ENCODE measurements around the gene OGFOD1. TPM values are rescaled to one million over a fixed set of nuclear protein-coding genes. Genes with fewer than 3 reads are reported as not detected.
A peak's percentile ranks its signal among the peaks of the same experiment; 100 is the strongest.

The OGFOD1 gene
- total RNA-seq, 1 donor from 2014 or later = 55.4 TPM

DNA sequence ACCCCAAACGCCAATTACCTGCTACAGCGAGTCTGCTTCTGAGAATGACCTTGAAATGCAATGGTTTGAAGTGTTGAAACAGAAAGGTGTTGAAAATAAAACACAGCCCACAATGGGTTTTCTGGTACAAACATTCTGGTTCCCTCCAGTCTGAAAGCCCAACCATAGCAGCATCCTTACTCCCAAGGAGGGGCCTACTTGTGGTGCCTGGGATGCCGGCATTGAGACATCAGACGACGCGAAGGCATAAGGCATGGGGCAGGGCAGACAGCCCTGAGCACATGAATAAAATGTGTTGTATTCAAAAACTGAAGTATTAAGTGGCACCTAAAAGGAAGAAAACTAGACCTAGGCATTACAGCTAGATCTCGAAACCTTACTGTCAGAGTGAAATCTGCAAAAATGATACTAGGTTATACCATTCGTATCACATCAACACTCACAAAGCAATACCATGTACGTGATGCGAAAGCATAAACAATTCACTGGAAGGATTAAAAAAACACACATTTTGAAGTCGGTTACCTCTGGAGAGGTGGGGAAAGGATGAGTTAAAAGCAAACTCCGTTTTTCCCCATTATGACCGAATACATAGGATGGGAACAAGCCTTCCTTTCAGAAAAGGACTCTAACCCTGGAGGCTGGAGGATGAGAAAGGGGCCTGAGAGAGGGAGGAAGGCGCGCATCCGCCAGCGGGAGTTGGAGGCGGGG is 924 bp upstream of the OGFOD1 start:
- no peak for DNase-seq (ENCODE audit: low read depth, low spot score)
- peak overlapping the region; percentile 94 for H3K27ac Mint-ChIP-seq (ENCODE audit: unreplicated experiment)
- peak overlapping the region; percentile 95 for H3K4me3 Mint-ChIP-seq
- TF ChIP-seq, protein P1, sequence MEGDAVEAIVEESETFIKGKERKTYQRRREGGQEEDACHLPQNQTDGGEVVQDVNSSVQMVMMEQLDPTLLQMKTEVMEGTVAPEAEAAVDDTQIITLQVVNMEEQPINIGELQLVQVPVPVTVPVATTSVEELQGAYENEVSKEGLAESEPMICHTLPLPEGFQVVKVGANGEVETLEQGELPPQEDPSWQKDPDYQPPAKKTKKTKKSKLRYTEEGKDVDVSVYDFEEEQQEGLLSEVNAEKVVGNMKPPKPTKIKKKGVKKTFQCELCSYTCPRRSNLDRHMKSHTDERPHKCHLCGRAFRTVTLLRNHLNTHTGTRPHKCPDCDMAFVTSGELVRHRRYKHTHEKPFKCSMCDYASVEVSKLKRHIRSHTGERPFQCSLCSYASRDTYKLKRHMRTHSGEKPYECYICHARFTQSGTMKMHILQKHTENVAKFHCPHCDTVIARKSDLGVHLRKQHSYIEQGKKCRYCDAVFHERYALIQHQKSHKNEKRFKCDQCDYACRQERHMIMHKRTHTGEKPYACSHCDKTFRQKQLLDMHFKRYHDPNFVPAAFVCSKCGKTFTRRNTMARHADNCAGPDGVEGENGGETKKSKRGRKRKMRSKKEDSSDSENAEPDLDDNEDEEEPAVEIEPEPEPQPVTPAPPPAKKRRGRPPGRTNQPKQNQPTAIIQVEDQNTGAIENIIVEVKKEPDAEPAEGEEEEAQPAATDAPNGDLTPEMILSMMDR (conservative IDR thresholded peaks at IDR 0.05) = no peak
- no peaks in the 10 kb centered on the region for H3K27me3 Mint-ChIP-seq (ENCODE audit: low read depth)
- H3K9me3 Mint-ChIP-seq = no peaks in the 10 kb centered on the region
- peaks cover 47% of the 10 kb centered on the region for H3K4me1 Mint-ChIP-seq
- peaks cover 7% of the 10 kb centered on the region for H3K36me3 Mint-ChIP-seq (ENCODE audit: low read depth)

DNA sequence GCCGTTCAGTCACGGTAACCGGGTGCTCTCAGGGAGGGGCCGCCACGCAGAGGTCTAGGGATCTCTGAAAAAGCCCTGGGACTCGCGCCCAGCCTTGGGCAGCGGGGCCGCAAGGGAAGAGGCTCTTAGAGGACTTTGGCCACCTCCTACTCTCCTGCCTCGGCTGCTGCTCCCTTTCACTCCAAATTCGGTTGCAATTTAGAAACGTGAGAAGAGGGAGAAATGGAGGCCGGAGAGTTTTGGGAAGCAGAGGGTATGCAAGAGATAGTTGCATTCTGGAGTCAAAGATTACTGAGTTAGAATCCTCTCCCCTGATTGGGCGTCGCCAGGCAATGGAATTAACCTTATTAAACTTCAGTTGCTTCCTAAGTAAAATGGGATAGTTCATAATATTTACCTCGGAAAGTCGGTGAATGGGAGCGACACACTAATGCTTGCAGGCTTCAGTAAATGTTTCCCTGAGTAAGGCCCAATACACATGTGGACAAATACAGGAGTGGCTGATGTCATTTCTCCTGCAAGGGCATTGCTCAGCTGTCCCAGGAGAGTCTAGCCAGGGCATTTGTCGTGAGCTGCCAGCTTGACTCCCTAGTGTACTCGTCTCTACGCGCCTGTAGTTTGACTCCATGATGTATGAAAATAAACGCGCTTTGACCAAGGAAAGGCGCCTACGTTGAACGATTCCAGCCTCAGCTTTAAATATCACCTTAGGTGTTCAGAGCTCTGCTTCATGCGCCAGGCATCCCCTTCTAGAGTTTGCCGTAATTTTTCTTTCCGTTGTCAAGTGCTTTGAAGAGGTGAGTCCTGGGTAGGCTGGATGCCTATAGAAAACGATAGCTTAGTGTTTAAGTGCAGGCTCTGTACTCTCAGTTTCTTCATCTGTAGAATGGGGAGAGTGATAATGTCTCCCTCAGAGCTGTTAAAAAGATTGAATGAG is 667 bp downstream of the OGFOD1 start:
- Mint-ChIP-seq H3K27ac (ENCODE audit: unreplicated experiment) (peak overlapping the region; percentile 90), H3K4me1 (peaks cover 47% of the 10 kb centered on the region), H3K9me3 (no peaks in the 10 kb centered on the region), H3K36me3 (ENCODE audit: low read depth) (peaks cover 9% of the 10 kb centered on the region), H3K4me3 (peak overlapping the region; percentile 95), H3K27me3 (ENCODE audit: low read depth) (no peaks in the 10 kb centered on the region)
- TF ChIP-seq, protein P1 (conservative IDR thresholded peaks at IDR 0.05) = no peak
- DNase-seq (ENCODE audit: low read depth, low spot score) = no peak

DNA sequence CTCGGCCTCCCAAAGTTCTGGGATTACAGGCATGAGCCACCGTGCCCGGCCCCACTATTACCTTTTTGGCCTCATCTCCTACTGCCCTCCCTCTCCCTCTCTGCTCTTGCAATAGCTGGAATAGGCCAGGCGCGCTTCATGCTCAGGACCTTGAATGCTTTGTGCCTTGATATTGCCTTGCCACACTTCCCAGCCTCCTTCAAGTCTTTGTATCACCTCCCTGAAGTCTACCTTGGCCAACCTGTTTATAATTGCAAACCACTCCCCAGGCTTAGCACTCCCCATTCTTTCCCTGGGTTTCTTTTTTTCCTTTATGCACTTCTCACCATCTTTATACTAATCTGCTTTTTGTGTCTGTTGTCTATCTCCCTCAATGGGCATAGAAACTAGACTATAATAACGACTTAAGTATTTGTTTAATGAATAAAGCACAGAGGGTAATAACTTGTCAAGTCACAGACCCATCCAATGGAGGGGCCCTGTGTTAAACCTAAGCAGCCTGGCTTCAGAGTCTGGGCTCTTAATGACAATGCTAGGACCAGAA is 6.6 kb downstream of the OGFOD1 start:
- Mint-ChIP-seq H3K27me3 (ENCODE audit: low read depth) (no peaks in the 10 kb centered on the region), H3K4me3 (peak overlapping the region; percentile 13), H3K36me3 (ENCODE audit: low read depth) (peaks cover 14% of the 10 kb centered on the region), H3K9me3 (no peaks in the 10 kb centered on the region), H3K27ac (ENCODE audit: unreplicated experiment) (no peak overlapping the region), H3K4me1 (no peaks in the 10 kb centered on the region)
- no peak for DNase-seq (ENCODE audit: low read depth, low spot score)
- TF ChIP-seq, protein P1 (conservative IDR thresholded peaks at IDR 0.05) = no peak

DNA sequence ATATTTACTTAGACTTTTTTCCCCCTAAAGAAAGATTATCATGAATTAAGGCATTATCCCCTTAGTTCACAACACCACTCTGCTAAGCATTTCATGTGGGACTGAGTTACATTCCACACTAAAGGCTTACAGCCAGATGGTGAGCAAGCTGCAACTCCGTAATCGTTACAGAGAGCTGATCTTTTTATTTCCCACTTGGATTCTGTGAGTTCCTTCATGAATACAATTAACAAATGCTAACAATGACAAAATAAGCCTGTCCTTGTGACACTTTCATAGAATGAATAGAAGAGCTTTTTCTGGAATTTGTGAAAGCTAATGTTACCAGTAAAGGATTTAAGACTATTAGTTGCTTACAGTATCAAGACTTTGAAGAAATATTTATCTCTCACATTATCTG is 8.7 kb downstream of the OGFOD1 start:
- Mint-ChIP-seq H3K27me3 (ENCODE audit: low read depth) (no peaks in the 10 kb centered on the region), H3K9me3 (no peaks in the 10 kb centered on the region), H3K4me3 (no peak overlapping the region), H3K36me3 (ENCODE audit: low read depth) (peaks cover 10% of the 10 kb centered on the region), H3K27ac (ENCODE audit: unreplicated experiment) (no peak overlapping the region), H3K4me1 (no peaks in the 10 kb centered on the region)
- TF ChIP-seq, protein P1 (conservative IDR thresholded peaks at IDR 0.05) = no peak
- no peak for DNase-seq (ENCODE audit: low read depth, low spot score)

DNA sequence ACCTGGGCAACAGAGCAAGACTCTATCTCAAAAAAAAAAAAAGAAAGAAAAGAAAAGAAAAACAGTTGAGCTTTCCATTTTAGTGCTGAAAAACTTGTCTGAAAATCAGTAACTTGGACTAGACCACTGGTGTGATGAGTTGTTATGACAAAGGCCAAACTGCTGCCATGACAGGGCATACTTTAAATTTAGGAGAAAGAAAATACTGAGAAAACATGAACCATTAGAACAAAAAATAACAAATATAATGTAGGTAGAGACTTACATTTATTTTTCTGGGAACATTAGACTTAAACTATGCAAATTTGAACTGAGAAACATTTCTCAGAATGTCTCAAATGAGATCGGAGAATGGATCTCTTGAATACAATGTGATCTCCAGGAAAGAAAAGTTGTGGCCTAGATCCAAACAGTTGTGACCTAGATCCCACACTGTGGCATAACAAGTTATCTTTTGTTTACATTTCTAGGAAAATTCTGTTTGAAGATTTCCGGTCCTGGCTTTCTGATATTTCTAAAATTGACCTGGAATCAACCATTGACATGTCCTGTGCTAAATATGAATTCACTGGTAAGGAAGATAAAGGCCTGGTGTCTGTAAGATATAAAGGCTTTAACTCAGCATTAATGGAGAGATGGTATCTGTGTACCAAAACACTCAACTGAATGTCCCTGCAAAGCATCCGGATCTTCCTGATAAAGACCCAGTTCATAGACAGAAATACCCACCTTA is 10.9 kb downstream of the OGFOD1 start:
- peaks cover 10% of the 10 kb centered on the region for H3K36me3 Mint-ChIP-seq (ENCODE audit: low read depth)
- no peak for DNase-seq (ENCODE audit: low read depth, low spot score)
- no peak overlapping the region for H3K27ac Mint-ChIP-seq (ENCODE audit: unreplicated experiment)
- no peaks in the 10 kb centered on the region for H3K4me1 Mint-ChIP-seq
- no peak overlapping the region for H3K4me3 Mint-ChIP-seq
- TF ChIP-seq, protein P1 (conservative IDR thresholded peaks at IDR 0.05) = no peak
- no peaks in the 10 kb centered on the region for H3K9me3 Mint-ChIP-seq
- no peaks in the 10 kb centered on the region for H3K27me3 Mint-ChIP-seq (ENCODE audit: low read depth)
